ENCODE results near the gene FTSJ1.
"Not testable (repeated sequence)": the region's sequence is repeated elsewhere in the genome, so short reads cannot be mapped to it uniquely, and the experiment has no call there.

FTSJ1 gene

GRCh38 chrX:48475774-48476577, at the start of gene FTSJ1:
Gene FTSJ1 (plus strand): TSS chrX:48476199. CDS start chrX:48478048, 1,849 bp downstream.
- DNase-seq (ENCODE audit: low read depth): peak; percentile 65

DNA sequence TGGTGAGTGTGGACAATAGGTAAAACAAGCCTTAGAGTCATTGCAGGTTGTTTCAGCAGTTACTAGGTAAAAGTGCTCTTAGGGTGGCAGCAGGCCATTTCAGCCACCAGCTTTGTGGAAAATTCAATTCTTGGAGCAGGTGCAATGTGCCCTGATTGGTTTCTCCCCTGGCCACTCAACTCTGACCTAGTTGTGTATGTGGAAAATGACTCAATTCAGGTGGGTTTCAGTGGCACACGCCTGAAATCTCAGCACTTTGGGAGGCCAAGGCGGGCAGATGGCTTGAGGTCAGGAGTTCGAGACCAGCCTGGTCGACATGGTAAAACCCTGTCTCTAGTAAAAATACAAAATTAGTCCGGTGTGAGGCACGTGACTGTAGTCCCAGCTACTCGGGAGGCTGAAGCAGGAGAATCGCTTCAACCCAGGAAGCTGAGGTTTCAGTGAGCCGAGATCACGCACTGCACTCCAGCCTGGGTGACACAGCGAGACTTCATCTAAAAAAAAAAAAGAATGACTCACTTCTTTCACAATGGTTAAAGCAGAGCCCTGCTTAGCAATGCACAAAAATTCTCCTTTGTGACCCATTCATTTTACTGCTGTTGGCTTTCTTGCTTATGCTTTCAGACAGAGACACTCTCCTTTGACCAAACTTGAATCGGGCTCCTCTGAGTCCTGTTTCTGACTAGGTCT, 48.8 kb upstream of the FTSJ1 start:
- not testable (repeated sequence) for DNase-seq (ENCODE audit: low read depth)

- not testable (repeated sequence) for DNase-seq (ENCODE audit: low read depth)
These were observed 46.4 kb upstream of the FTSJ1 start for GRCh38 chrX:48429606-48430005.

GRCh38 chrX:48430166-48430565, 45.8 kb upstream of the FTSJ1 start:
- not testable (repeated sequence) for DNase-seq (ENCODE audit: low read depth)

- not testable (repeated sequence) for DNase-seq (ENCODE audit: low read depth)
These were observed 42.3 kb upstream of the FTSJ1 start for GRCh38 chrX:48433713-48434112.

DNA sequence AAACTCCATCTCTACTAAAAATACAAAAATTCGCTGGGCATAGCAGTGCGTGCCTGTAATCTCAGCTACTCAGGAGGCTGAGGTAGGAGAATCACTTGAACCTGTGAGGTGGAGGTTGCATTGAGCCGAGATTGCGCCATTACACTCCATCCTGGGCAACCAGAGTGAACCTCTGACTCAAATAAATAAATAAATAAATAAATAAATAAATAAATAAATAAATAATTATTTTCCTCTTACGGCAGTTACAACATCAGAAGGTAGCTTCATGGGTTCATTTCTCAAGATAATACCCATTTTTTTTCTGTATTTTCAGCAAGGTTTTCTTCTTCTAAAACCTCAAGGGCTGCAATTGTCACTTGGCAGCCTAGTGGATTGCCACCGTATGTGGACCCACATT, 28.8 kb upstream of the FTSJ1 start:
- DNase-seq (ENCODE audit: low read depth): not testable (repeated sequence)

- no peak for DNase-seq (ENCODE audit: low read depth)
These were observed 25.9 kb upstream of the FTSJ1 start for GRCh38 chrX:48450076-48450475.

- no peak for DNase-seq (ENCODE audit: low read depth)
These were observed 24.3 kb upstream of the FTSJ1 start for GRCh38 chrX:48451708-48452107.

- no peak for DNase-seq (ENCODE audit: low read depth)
These were observed 19.2 kb upstream of the FTSJ1 start for GRCh38 chrX:48456628-48457331.

DNA sequence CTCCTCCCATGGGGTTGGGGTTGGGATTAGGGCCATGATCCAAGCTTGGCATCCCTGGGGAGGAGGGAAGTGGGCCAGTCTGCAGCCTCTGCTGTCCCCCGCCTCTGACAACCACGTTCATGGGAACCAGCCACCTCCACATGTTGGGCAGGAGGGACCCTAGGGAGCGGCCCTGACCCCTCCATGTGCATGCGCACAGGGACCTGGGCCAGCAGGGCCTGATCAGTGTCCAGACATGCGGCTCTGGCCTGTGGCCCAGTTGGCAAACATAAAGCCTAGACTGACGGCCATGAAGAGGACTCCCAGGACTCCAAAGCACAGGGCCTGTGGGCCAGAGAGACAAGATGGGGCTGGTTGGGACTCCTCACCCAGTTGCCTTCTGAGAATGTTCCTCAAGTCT, 17.3 kb upstream of the FTSJ1 start:
- no peak for DNase-seq (ENCODE audit: low read depth)

- DNase-seq (ENCODE audit: low read depth): no peak
These were observed 16.5 kb upstream of the FTSJ1 start for GRCh38 chrX:48459483-48459882.

GRCh38 chrX:48460031-48460430, 16.0 kb upstream of the FTSJ1 start:
- DNase-seq (ENCODE audit: low read depth): no peak

DNA sequence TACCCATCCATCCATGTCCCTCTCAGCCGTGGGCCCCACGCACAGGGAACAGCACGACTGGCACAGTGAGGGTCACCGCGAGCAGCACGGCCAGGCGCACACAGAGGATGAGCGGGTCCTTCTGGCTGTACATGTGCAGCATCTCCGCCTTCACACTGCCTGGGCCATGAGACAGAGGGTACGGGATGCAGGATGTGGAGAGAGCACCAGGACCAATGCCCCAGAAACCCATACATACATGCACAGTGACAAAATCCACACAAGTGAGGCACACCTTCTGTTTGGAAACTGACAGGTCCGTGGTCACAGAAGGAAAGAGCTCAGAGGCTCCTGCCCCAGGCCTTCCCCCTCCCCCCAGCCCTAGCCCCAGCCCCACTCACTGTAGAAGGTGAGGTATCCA, 15.4 kb upstream of the FTSJ1 start:
- no peak for DNase-seq (ENCODE audit: low read depth)

- no peak for DNase-seq (ENCODE audit: low read depth)
These were observed 14.2 kb upstream of the FTSJ1 start for GRCh38 chrX:48461830-48462229.

- no peak for DNase-seq (ENCODE audit: low read depth)
These were observed 10.6 kb upstream of the FTSJ1 start for GRCh38 chrX:48465336-48465933.

GRCh38 chrX:48466696-48467095, 9.3 kb upstream of the FTSJ1 start:
- no peak for DNase-seq (ENCODE audit: low read depth)

- DNase-seq (ENCODE audit: low read depth): no peak
These were observed 8.7 kb upstream of the FTSJ1 start for GRCh38 chrX:48467281-48467761.

DNA sequence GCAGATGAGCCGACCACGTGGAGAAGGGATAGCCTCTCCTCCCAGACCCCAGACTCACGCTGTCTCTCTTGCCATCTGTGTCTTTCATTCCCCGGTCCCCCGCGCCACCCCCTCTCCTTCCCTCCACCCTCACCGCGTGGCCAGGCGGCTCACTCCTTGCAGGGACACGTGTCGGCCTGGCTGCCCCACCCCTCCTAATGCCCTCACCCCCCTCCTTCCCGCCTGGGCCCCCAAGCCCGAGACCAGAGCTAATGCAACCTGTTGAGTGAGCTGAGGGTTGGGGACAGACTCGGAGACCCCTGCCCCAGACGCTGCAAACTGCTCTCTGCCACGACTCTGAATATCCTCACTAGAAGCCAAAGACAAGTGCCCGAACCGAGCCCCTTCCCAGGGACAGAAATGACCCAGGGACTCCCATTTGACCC, 7.7 kb upstream of the FTSJ1 start:
- peak; percentile 22 for DNase-seq (ENCODE audit: low read depth)

GRCh38 chrX:48468693-48469691, 7.0 kb upstream of the FTSJ1 start:
- peak; percentile 18 for DNase-seq (ENCODE audit: low read depth)

GRCh38 chrX:48470110-48470832, 5.7 kb upstream of the FTSJ1 start, which contains the start of gene SLC38A5:
Gene SLC38A5 (minus strand): TSS chrX:48470260. CDS start chrX:48467924, 2,336 bp downstream.
- DNase-seq (ENCODE audit: low read depth): no peak

Measured in stimulated activated CD8-positive, alpha-beta memory T cell treated with anti-CD3 and anti-CD28 coated beads, Interleukin-7, amount 100 ng/mL, for 24 hours (primary cell).